RWPE2 (cell line): ENCODE data around the gene ST8SIA2.

Source experiments
- ATAC-seq: fragments of 200-7000 bp; cut with Tn5 transposase; 3 replicates; pipeline ENCODE4 v1.9.1; 2021; ENCODE audit warnings: low read depth
- DNase-seq: peaks from one replicate; pipeline ENCODE4 v3.0.0-alpha.2; 2020; ENCODE audit warnings: low spot score
- H3K27ac ChIP-seq: fragments of 450-650 bp; 2 replicates; pipeline ENCODE4 v1.5.1; 2017; ENCODE audit warnings: mild to moderate bottlenecking; ENCODE audit not compliant: poor library complexity, severe bottlenecking
- H3K27me3 ChIP-seq: fragments of 250-450 bp; sonication (Bioruptor Pico); 2 replicates; pipeline ENCODE4 v1.5.1; 2021; ENCODE audit warnings: mild to moderate bottlenecking, moderate library complexity; ENCODE audit not compliant: insufficient read depth, poor library complexity, severe bottlenecking
- H3K36me3 ChIP-seq: fragments of 250-450 bp; sonication (Bioruptor Pico); 2 replicates; pipeline ENCODE4 v1.5.1; 2020; ENCODE audit warnings: low read depth, mild to moderate bottlenecking, moderate library complexity
- H3K4me1 ChIP-seq: fragments of 250-450 bp; sonication (Bioruptor Pico); 2 replicates; pipeline ENCODE4 v1.5.1; 2021; ENCODE audit warnings: mild to moderate bottlenecking, moderate library complexity; ENCODE audit not compliant: insufficient read depth, poor library complexity, severe bottlenecking
- H3K4me3 ChIP-seq: fragments of 250-450 bp; sonication (Bioruptor Pico); 2 replicates; pipeline ENCODE4 v1.5.1; 2021; ENCODE audit warnings: mild to moderate bottlenecking, moderate library complexity; ENCODE audit not compliant: severe bottlenecking
- H3K9me3 ChIP-seq: fragments of 250-450 bp; sonication (Bioruptor Pico); 2 replicates; pipeline ENCODE4 v1.5.1; 2021; ENCODE audit warnings: mild to moderate bottlenecking, moderate library complexity; ENCODE audit not compliant: severe bottlenecking
- TF ChIP-seq, protein P1 (sequence below): fragments of 450-650 bp; IDR thresholded peaks from one replicate; pipeline ENCODE4 v1.5.1; 2017; ENCODE audit warnings: mild to moderate bottlenecking, moderate library complexity; ENCODE audit not compliant: poor library complexity, severe bottlenecking

Gene ST8SIA2

DNA sequence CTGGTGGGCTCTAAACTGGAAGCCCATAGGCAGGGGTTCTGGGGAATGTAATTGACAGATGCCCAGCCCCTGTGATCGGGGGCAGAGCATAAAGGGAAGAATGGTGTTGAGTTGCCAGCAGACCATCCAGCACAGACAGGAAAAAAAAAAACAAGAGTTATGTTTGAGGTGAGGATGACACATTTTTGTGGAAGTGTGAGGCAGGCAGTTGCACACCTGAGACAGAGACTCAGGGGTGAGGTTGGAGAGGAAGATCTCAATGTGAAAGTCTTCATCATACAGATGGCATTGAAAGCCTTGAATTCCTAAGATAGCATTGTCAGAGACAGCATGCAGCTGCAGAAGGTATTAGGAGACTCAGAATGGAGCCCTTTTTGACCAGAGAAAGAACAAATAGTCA lies 18.6 kb upstream of the ST8SIA2 start:
- TF ChIP-seq, protein P1, sequence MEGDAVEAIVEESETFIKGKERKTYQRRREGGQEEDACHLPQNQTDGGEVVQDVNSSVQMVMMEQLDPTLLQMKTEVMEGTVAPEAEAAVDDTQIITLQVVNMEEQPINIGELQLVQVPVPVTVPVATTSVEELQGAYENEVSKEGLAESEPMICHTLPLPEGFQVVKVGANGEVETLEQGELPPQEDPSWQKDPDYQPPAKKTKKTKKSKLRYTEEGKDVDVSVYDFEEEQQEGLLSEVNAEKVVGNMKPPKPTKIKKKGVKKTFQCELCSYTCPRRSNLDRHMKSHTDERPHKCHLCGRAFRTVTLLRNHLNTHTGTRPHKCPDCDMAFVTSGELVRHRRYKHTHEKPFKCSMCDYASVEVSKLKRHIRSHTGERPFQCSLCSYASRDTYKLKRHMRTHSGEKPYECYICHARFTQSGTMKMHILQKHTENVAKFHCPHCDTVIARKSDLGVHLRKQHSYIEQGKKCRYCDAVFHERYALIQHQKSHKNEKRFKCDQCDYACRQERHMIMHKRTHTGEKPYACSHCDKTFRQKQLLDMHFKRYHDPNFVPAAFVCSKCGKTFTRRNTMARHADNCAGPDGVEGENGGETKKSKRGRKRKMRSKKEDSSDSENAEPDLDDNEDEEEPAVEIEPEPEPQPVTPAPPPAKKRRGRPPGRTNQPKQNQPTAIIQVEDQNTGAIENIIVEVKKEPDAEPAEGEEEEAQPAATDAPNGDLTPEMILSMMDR, result no peak
- Histone ChIP-seq H3K36me3 (no peaks in the 10 kb centered on the region), H3K4me3 (no peak overlapping the region), H3K9me3 (no peaks in the 10 kb centered on the region), H3K27me3 (peaks cover 26% of the 10 kb centered on the region), H3K27ac (no peak overlapping the region), H3K4me1 (no peaks in the 10 kb centered on the region)
- ATAC-seq, result no peak
- no peak for DNase-seq

DNA sequence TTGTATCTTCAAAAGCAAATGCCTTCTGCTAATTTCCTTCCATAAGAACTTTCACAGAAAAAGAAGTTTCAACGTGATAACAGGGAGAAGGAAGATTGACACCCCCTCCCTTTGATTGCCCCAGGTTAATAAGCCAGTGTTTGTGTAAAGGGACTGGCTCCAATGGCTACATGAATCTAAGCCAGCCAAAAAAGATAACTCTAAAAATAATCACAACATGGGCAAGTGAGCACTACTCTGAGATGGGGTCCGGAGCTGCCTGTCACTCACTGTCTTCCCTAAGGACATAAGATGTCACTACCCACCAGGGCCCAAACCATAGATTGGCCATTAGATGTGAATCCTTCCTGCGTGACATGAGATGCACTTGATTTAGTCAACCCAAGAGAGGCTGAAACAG lies 17.6 kb upstream of the ST8SIA2 start:
- Histone ChIP-seq H3K9me3 (no peaks in the 10 kb centered on the region), H3K27me3 (peaks cover 18% of the 10 kb centered on the region), H3K36me3 (no peaks in the 10 kb centered on the region), H3K4me3 (no peak overlapping the region), H3K27ac (no peak overlapping the region), H3K4me1 (no peaks in the 10 kb centered on the region)
- ATAC-seq (no peak), DNase-seq (no peak)
- TF ChIP-seq, protein P1, result no peak

- no peak for DNase-seq
Measured at GRCh38 chr15:92377083-92377789, 16.4 kb upstream of the ST8SIA2 start.

GRCh38 chr15:92383519-92384324 lies 10.0 kb upstream of the ST8SIA2 start:
- H3K4me1 ChIP-seq, result no peaks in the 10 kb centered on the region
- peaks cover 47% of the 10 kb centered on the region for H3K27me3 ChIP-seq
- no peaks in the 10 kb centered on the region for H3K9me3 ChIP-seq
- TF ChIP-seq, protein P1, result peak; percentile 68
- no peak overlapping the region for H3K27ac ChIP-seq
- DNase-seq (no peak), ATAC-seq (0 out of 3 replicates have a peak, but pooled peaks have one; percentile 30)
- H3K36me3 ChIP-seq, result no peaks in the 10 kb centered on the region
- no peak overlapping the region for H3K4me3 ChIP-seq

More at GRCh38 chr15:92377083-92377789, 16.4 kb upstream of the ST8SIA2 start:
- Histone ChIP-seq H3K27me3 (peaks cover 15% of the 10 kb centered on the region), H3K36me3 (no peaks in the 10 kb centered on the region), H3K4me3 (no peak overlapping the region), H3K27ac (no peak overlapping the region), H3K4me1 (no peaks in the 10 kb centered on the region), H3K9me3 (no peaks in the 10 kb centered on the region)
- TF ChIP-seq, protein P1, result no peak
- ATAC-seq, result peak; percentile 60; the same call in 2 of the 3 replicates
